ENCODE data around the gene ATP2B3. TPM values are rescaled to one million over a fixed set of nuclear protein-coding genes. Genes with fewer than 3 reads are reported as not detected.

ATP2B3 gene
- total and polyA plus RNA-seq, 10 of the 15 experiments (the other 5 are each of a cell fraction or from before 2014, with no cell fraction given) = 0.01 TPM; not detected in 9

DNA sequence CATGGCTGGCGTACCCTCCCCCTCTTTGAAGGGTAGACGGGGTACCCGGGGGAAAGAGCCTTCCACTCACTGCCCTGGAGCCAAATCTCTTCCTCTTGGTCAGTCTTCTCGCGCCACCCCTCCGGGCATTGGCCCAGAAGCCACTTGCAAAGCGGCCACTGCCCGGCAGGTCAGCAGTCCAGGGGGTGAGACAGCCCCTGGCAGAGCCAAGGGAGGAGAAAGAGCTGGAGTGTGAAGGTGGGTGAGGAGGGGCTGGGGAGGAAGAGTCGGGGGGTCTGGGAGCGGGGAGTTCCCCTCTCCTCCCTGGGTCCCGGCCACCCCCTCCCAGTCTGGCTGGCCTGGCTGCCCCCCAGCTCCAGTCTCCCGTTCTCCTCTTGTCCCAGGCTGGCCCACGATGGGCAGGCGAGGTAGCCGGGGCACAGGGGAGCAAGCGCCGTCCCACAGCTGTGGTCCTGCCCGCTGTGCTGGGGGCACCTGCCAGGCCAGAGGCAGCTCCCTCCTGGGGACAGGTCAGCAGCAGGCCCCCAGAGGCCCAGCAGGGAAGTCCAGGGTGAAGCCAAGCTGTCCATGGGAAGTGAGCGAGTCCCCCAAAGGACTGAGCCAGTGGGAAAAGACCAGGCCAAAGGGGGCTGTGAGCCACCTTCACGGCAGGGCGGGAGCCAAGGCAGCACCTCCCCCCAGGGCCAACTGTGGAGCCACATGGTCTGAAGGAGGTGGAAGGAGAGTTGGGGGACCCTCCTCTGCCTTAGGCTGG, 108.0 kb downstream of the ATP2B3 start (continued):
- TF ChIP-seq ELK1 (IDR thresholded peaks at IDR 0.05; ENCODE audit: low read depth, low read length) (no peak), SPI1 (IDR thresholded peaks at IDR 0.05; ENCODE audit: borderline replicate concordance, insufficient read depth, low read depth, low read length) (no peak), BMI1 (IDR thresholded peaks at IDR 0.05; ENCODE audit: borderline replicate concordance) (no peak), IKZF1 (conservative IDR thresholded peaks at IDR 0.05) (no peak), SUZ12 (IDR thresholded peaks at IDR 0.05; ENCODE audit: unreplicated experiment) (no peak), KAT2A (conservative IDR thresholded peaks at IDR 0.05; ENCODE audit: control insufficient read depth, low read depth, low read length) (no peak)

DNA sequence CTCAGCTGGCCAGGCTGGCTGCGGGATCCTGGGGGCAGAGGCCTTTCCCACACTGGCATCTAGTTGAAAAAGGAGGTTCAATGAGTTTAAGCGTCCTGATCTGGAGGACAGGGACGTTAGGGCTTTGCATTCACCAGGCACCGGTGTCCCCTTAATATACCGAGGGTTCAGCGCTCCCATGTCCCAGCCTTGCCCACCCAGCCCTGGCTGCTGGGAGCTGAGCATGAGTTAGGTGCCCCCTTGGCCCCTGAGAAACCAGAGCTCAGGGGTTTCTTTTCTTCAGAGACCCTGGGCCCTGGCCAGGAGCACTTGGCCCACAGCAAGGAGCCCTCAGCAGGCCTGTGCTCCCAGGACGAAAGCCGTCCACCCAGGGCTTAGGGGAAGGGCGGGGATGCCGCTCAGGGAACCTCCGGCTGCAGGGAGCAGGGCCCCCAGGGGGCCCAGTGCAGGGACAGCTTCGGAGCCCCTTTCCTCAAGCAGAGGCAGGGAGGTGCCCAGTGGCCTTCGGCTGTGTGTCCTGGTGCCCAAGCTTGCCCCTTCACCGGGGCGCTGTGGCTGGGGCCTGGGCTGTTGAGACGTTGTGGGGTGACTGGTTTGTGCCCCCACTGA, 108.7 kb downstream of the ATP2B3 start:
- FAIRE-seq = no peak
- TF ChIP-seq SP1 (IDR thresholded peaks at IDR 0.05; ENCODE audit: low read depth, low read length) (no peak), TCF7 (IDR thresholded peaks at IDR 0.05; ENCODE audit: borderline replicate concordance) (no peak), KLF5 (IDR thresholded peaks at IDR 0.05; ENCODE audit: partially characterized antibody) (no peak), CBX3 (IDR thresholded peaks at IDR 0.05; ENCODE audit: borderline replicate concordance, low read depth) (no peak), MLLT1 (IDR thresholded peaks at IDR 0.05) (no peak), SUZ12 (IDR thresholded peaks at IDR 0.05; ENCODE audit: unreplicated experiment) (no peak), FOXK2 (IDR thresholded peaks at IDR 0.05) (no peak), JUND (IDR thresholded peaks at IDR 0.05; ENCODE audit: low read depth, low read length) (no peak), EZH2 (IDR thresholded peaks at IDR 0.05; ENCODE audit: borderline replicate concordance, control insufficient read depth, low read depth, low read length) (no peak), NR2F1 (conservative IDR thresholded peaks at IDR 0.05) (no peak)
- TF ChIP-seq, protein P1, sequence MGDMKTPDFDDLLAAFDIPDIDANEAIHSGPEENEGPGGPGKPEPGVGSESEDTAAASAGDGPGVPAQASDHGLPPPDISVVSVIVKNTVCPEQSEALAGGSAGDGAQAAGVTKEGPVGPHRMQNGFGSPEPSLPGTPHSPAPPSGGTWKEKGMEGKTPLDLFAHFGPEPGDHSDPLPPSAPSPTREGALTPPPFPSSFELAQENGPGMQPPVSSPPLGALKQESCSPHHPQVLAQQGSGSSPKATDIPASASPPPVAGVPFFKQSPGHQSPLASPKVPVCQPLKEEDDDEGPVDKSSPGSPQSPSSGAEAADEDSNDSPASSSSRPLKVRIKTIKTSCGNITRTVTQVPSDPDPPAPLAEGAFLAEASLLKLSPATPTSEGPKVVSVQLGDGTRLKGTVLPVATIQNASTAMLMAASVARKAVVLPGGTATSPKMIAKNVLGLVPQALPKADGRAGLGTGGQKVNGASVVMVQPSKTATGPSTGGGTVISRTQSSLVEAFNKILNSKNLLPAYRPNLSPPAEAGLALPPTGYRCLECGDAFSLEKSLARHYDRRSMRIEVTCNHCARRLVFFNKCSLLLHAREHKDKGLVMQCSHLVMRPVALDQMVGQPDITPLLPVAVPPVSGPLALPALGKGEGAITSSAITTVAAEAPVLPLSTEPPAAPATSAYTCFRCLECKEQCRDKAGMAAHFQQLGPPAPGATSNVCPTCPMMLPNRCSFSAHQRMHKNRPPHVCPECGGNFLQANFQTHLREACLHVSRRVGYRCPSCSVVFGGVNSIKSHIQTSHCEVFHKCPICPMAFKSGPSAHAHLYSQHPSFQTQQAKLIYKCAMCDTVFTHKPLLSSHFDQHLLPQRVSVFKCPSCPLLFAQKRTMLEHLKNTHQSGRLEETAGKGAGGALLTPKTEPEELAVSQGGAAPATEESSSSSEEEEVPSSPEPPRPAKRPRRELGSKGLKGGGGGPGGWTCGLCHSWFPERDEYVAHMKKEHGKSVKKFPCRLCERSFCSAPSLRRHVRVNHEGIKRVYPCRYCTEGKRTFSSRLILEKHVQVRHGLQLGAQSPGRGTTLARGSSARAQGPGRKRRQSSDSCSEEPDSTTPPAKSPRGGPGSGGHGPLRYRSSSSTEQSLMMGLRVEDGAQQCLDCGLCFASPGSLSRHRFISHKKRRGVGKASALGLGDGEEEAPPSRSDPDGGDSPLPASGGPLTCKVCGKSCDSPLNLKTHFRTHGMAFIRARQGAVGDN (IDR thresholded peaks at IDR 0.05) = no peak

More for the DNA sequence above, 108.7 kb downstream of the ATP2B3 start:
- H3K4me3 ChIP-seq = no peak overlapping the region
- H3K9ac ChIP-seq (ENCODE audit: control insufficient read depth, insufficient read depth, low read length) = no peak overlapping the region
- 31% methylated on average over 15 of the region's 16 CpGs for WGBS (ENCODE audit: insufficient coverage, insufficient replicate concordance, low lambda C conversion rate, missing lambda C conversion rate)
- H2AFZ ChIP-seq (ENCODE audit: control insufficient read depth, low read depth, low read length) = no peak overlapping the region
- ATAC-seq (no peak), DNase-seq (ENCODE audit: low read depth, low spot score) (no peak)
- H4K20me1 ChIP-seq (ENCODE audit: control insufficient read depth, insufficient read depth) = no peaks in the 10 kb centered on the region
- no peak overlapping the region for H3K27ac ChIP-seq (ENCODE audit: control insufficient read depth, insufficient read depth)
- POLR2A ChIA-PET = no interaction called here
- SMC1A ChIA-PET (ENCODE audit: uncharacterized antibody, unreplicated experiment) = no interaction called here
- intact Hi-C loops (cut with micrococcal nuclease; ENCODE audit: unreplicated experiment) = no loop called here
- no peaks in the 10 kb centered on the region for H3K79me2 ChIP-seq (ENCODE audit: control insufficient read depth, insufficient read depth, low read length)
- no peaks in the 10 kb centered on the region for H3K4me1 ChIP-seq (ENCODE audit: control insufficient read depth, insufficient read depth, low read length)
- RAD21 ChIA-PET (ENCODE audit: unreplicated experiment) = no interaction called here
- BruUV-seq (replicated peaks) = no TSS peak
- in situ Hi-C loops (cut with MboI) = no loop called here
- CTCF ChIA-PET = no interaction called here
- H3K9me3 ChIP-seq (replicated peaks; ENCODE audit: control insufficient read depth, insufficient read depth, low read length) = no peaks in the 10 kb centered on the region; the same call in 2 of the 3 replicates
- H3K4me2 ChIP-seq (ENCODE audit: control insufficient read depth, insufficient read depth) = no peak overlapping the region
- no peaks in the 10 kb centered on the region for H3K36me3 ChIP-seq (ENCODE audit: control insufficient read depth in 2 of 2, insufficient read depth in 2 of 2, low read length in 1 of 2)
- H3K27me3 ChIP-seq (replicated peaks in 1 of 2; ENCODE audit: control insufficient read depth in 2 of 2, insufficient read depth in 2 of 2, low read length in 1 of 2) = no peaks in the 10 kb centered on the region; a peak in 3 of 4 replicates

Measured in GM12878 (cell line).